ENCODE results near the gene PRKX.

GRCh38 chrX:3631196-3631595, 82.3 kb downstream of the PRKX start:
- TF ChIP-seq CTCF (IDR thresholded peaks at IDR 0.05) (no peak), POLR2A (IDR thresholded peaks at IDR 0.05) (no peak)

Measured in right lobe of liver (tissue), 4 donors.